Measurements from ENCODE around the gene ERFL.

The ERFL gene

GRCh38 chr19:41912899-41913537 is 15.2 kb downstream of the ERFL start:
- no peak for DNase-seq

- DNase-seq, result no peak
Measured at GRCh38 chr19:41911889-41912731, 16.1 kb downstream of the ERFL start.

GRCh38 chr19:41910992-41911888 is 17.0 kb downstream of the ERFL start:
- DNase-seq, result no peak

- DNase-seq, result no peak
Measured at GRCh38 chr19:41910240-41910991, 17.8 kb downstream of the ERFL start.

- DNase-seq, result no peak
Measured at GRCh38 chr19:41909706-41910105, 18.5 kb downstream of the ERFL start.

GRCh38 chr19:41908724-41909464 is 19.4 kb downstream of the ERFL start:
- no peak for DNase-seq

GRCh38 chr19:41907994-41908615 is 20.1 kb downstream of the ERFL start:
- DNase-seq, result no peak

- DNase-seq, result no peak
Measured at GRCh38 chr19:41906916-41907680, 21.2 kb downstream of the ERFL start.

GRCh38 chr19:41906271-41906670 is 22.0 kb downstream of the ERFL start:
- no peak for DNase-seq

- DNase-seq, result no peak
Measured at GRCh38 chr19:41905273-41906002, 22.8 kb downstream of the ERFL start.

GRCh38 chr19:41904118-41904870 is 24.0 kb downstream of the ERFL start:
- DNase-seq, result no peak

GRCh38 chr19:41903193-41903953 is 24.9 kb downstream of the ERFL start:
- DNase-seq, result no peak

GRCh38 chr19:41902594-41902993 is 25.7 kb downstream of the ERFL start:
- DNase-seq, result no peak

GRCh38 chr19:41901707-41902360 is 26.4 kb downstream of the ERFL start:
- DNase-seq, result no peak

GRCh38 chr19:41898235-41898634 is 30.0 kb downstream of the ERFL start:
- DNase-seq, result no peak

- no peak for DNase-seq
Measured at GRCh38 chr19:41897820-41898219, 30.4 kb downstream of the ERFL start.

- no peak for DNase-seq
Measured at GRCh38 chr19:41897181-41897580, 31.1 kb downstream of the ERFL start.

- DNase-seq, result no peak
Measured at GRCh38 chr19:41896581-41896942, 31.7 kb downstream of the ERFL start.
